PC-3 (cell line): ENCODE measurements around the gene CSK. TPM values are rescaled to one million over a fixed set of nuclear protein-coding genes. Genes with fewer than 3 reads are reported as not detected.
A peak's percentile ranks its signal among the peaks of the same experiment; 100 is the strongest.

Experiments
- ATAC-seq: fragments of 200-7000 bp; cut with Tn5 transposase; 2 replicates; pipeline ENCODE4 v1.9.1; 2020; ENCODE audit warnings: mild to moderate bottlenecking, moderate library complexity
- BruUV-seq: library from RNA; stranded (reverse); fragments of 400-500 nt; replicated peaks from 2 replicates; lab custom pipeline; 2021; lab: Mats Ljungman, UMichigan
- CTCF ChIA-PET: fragments of 300-600 bp; sonication (Branson Sonifier 250); formaldehyde crosslinking; loops from one replicate; lab custom pipeline; 2022; ENCODE audit warnings: antibody characterized with exemption; lab: Charles Lee
- POLR2A ChIA-PET: fragments of 300-600 bp; sonication (Branson Sonifier 250); formaldehyde crosslinking; loops from one replicate; lab custom pipeline; 2022; ENCODE audit warnings: antibody characterized with exemption; ENCODE audit not compliant: unreplicated experiment; lab: Charles Lee
- DNase-seq: peaks from one replicate; pipeline ENCODE4 v3.0.0-alpha.2; 2015
- H2AFZ ChIP-seq: fragments of 300-600 bp; sonication (generic); 2 replicates; pipeline ENCODE4 v1.6.0; 2016; ENCODE audit warnings: antibody characterized with exemption, low read length
- H3F3A ChIP-seq: fragments of 300-600 bp; sonication (generic); one replicate; pipeline ENCODE4 v1.6.0; 2017; ENCODE audit warnings: antibody characterized with exemption, low read length, control low read depth, mild to moderate bottlenecking; ENCODE audit not compliant: unreplicated experiment
- H3K27ac ChIP-seq: fragments of 300-600 bp; sonication (generic); 2 replicates; pipeline ENCODE4 v1.5.1; 2016; ENCODE audit warnings: mild to moderate bottlenecking, low read length
- H3K27me3 ChIP-seq: fragments of 300-600 bp; sonication (generic); 2 replicates; pipeline ENCODE4 v1.6.1; 2016; ENCODE audit warnings: low read length, mixed read lengths
- H3K36me3 ChIP-seq: fragments of 300-600 bp; sonication (generic); 2 replicates; pipeline ENCODE4 v1.6.1; 2016; ENCODE audit warnings: low read depth, mixed run types, low read length, mixed read lengths
- H3K4me1 ChIP-seq: fragments of 300-600 bp; sonication (generic); 2 replicates; pipeline ENCODE4 v1.5.1; 2016; ENCODE audit warnings: low read length; ENCODE audit not compliant: insufficient read depth
- H3K4me2 ChIP-seq: fragments of 300-600 bp; sonication (generic); 2 replicates; pipeline ENCODE4 v1.6.0; 2016; ENCODE audit warnings: low read length
- H3K4me3 ChIP-seq: fragments of 300-600 bp; sonication (generic); 2 replicates; pipeline ENCODE4 v1.5.1; 2016; ENCODE audit warnings: mild to moderate bottlenecking, low read length, mixed read lengths
- H3K79me2 ChIP-seq: fragments of 300-600 bp; sonication (generic); 2 replicates; pipeline ENCODE4 v1.6.1; 2017; ENCODE audit warnings: low read length, mixed read lengths
- H3K9ac ChIP-seq: fragments of 300-600 bp; sonication (generic); 2 replicates; pipeline ENCODE4 v1.6.0; 2016; ENCODE audit warnings: mild to moderate bottlenecking, low read length
- H3K9me2 ChIP-seq: fragments of 300-600 bp; sonication (generic); replicated peaks from 2 replicates; pipeline ENCODE4 v1.6.1; 2016; ENCODE audit warnings: mixed run types, low read length, mixed read lengths
- H3K9me3 ChIP-seq: fragments of 300-600 bp; sonication (generic); 2 replicates; pipeline ENCODE4 v1.6.1; 2016; ENCODE audit warnings: low read length, mixed read lengths
- H4K20me1 ChIP-seq: fragments of 300-600 bp; sonication (generic); 2 replicates; pipeline ENCODE4 v1.6.1; 2016; ENCODE audit warnings: low read length, mixed read lengths
- EZH2 ChIP-seq: fragments of 300-600 bp; sonication (generic); IDR thresholded peaks from one replicate; pipeline ENCODE4 v1.6.1; 2017; ENCODE audit warnings: antibody characterized with exemption, mild to moderate bottlenecking, low read length; ENCODE audit not compliant: unreplicated experiment
- EZH2phosphoT487 ChIP-seq: fragments of 300-600 bp; sonication (generic); IDR thresholded peaks from 2 replicates; pipeline ENCODE4 v1.6.1; 2018; ENCODE audit warnings: mild to moderate bottlenecking, antibody characterized with exemption, low read length, borderline replicate concordance
- intact Hi-C: fragments of 100-400 bp; cut with micrococcal nuclease; formaldehyde crosslinking; loops from 2 replicates; pipeline ENCODE4 v1.9.0; 2023
- total RNA-seq: library from RNA; depleted of rRNA; stranded (reverse); fragments of >200 nt; gene quantifications from 2 replicates; pipeline ENCODE4 v1.2.3, GENCODE V29; 2014
- TF ChIP-seq, protein P1 (sequence below): fragments of 300-600 bp; sonication (generic); conservative IDR thresholded peaks from 2 replicates; pipeline ENCODE4 v1.5.1; 2017; ENCODE audit warnings: antibody characterized with exemption, low read depth, mild to moderate bottlenecking, low read length

Gene CSK
- total RNA-seq, 1 experiment from 2014 or later, result 38.0 TPM

DNA sequence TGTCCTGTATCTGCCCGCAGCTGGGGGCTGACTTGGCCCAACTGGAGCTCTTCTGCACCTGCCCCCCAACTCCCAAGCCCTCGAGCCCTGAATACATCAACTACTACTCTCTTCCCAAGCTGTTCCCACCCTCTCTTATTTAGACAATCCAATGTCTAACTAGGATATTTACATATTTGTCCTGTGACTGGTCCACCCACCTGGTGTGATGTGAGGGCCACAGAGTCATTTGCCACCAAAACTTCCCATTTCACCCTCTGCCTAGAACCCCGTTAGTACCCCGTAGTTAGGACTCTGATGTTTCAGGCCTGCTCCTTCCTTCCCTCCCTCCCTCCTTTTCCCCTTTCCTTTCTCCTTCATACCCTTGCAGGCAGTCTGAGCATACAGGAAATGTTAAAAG lies 50.9 kb downstream of the CSK start:
- TF ChIP-seq EZH2 (no peak), EZH2phosphoT487 (no peak)
- TF ChIP-seq, protein P1, sequence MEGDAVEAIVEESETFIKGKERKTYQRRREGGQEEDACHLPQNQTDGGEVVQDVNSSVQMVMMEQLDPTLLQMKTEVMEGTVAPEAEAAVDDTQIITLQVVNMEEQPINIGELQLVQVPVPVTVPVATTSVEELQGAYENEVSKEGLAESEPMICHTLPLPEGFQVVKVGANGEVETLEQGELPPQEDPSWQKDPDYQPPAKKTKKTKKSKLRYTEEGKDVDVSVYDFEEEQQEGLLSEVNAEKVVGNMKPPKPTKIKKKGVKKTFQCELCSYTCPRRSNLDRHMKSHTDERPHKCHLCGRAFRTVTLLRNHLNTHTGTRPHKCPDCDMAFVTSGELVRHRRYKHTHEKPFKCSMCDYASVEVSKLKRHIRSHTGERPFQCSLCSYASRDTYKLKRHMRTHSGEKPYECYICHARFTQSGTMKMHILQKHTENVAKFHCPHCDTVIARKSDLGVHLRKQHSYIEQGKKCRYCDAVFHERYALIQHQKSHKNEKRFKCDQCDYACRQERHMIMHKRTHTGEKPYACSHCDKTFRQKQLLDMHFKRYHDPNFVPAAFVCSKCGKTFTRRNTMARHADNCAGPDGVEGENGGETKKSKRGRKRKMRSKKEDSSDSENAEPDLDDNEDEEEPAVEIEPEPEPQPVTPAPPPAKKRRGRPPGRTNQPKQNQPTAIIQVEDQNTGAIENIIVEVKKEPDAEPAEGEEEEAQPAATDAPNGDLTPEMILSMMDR, result no peak
- no peak overlapping the region for H3K27ac ChIP-seq
- no peaks in the 10 kb centered on the region for H3K27me3 ChIP-seq
- H3K4me2 ChIP-seq, result no peak overlapping the region
- DNase-seq (no peak), ATAC-seq (no peak)
- BruUV-seq, result no TSS peak
- H3K4me3 ChIP-seq, result no peak overlapping the region
- no peak overlapping the region for H2AFZ ChIP-seq
- H3K9me2 ChIP-seq, result no peaks in the 10 kb centered on the region
- H3K9ac ChIP-seq, result no peak overlapping the region
- ChIA-PET CTCF (no interaction called here), POLR2A (no interaction called here)
- H4K20me1 ChIP-seq, result no peaks in the 10 kb centered on the region
- H3F3A ChIP-seq, result no peaks in the 10 kb centered on the region
- no peaks in the 10 kb centered on the region for H3K79me2 ChIP-seq
- H3K36me3 ChIP-seq, result no peaks in the 10 kb centered on the region
- peaks cover 20% of the 10 kb centered on the region for H3K4me1 ChIP-seq
- intact Hi-C loops, result no loop called here
- H3K9me3 ChIP-seq, result no peaks in the 10 kb centered on the region

DNA sequence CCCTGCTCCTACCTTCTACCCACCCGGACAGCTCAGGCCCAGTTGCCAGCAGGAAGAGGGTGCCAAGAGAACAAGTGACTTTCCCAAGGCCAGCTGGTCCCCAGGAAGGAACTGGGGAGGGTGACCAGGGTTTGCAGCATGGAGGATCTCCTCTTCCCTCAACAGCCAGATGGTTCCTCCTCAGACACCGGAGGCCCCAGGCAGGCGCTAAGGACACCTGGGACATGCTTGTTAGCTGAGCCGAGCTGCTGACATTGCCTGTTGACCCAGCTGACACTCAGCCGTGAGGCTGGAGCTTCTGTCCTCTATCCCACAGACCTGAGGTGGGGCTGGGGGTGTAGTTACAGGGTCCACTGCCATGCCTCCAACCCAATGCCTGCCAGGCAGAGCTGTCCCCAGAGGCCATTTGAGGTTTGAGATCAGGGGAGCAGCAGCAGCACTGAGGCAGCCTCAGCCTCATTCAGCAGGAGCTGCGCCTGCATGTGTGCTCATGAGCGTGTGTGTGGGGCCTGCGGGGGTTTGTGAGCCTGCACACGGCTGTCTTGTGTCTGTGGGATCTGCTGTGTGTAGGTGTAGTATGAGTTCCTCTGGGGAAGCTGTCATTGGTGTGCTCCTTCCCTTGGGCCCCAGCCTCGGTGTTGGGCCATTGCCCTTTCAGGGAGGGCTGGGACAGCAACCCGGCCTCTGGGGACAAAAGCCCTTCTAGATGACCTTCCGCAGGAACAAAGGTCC lies 51.7 kb downstream of the CSK start:
- H3K9me3 ChIP-seq, result no peaks in the 10 kb centered on the region
- no peak for TF ChIP-seq EZH2
- TF ChIP-seq, protein P1, result no peak
- no peak for TF ChIP-seq EZH2phosphoT487
- H3K36me3 ChIP-seq, result no peaks in the 10 kb centered on the region
- no peak overlapping the region for H3K4me2 ChIP-seq
- ChIA-PET CTCF (no interaction called here), POLR2A (no interaction called here)
- H3K79me2 ChIP-seq, result no peaks in the 10 kb centered on the region
- H3K27ac ChIP-seq, result no peak overlapping the region
- no peaks in the 10 kb centered on the region for H3F3A ChIP-seq
- ATAC-seq, result no peak
- no peak overlapping the region for H3K9ac ChIP-seq
- no peaks in the 10 kb centered on the region for H3K9me2 ChIP-seq
- H3K27me3 ChIP-seq, result no peaks in the 10 kb centered on the region
- intact Hi-C loops, result no loop called here
- H4K20me1 ChIP-seq, result no peaks in the 10 kb centered on the region
- DNase-seq, result no peak
- no peak overlapping the region for H3K4me3 ChIP-seq
- BruUV-seq, result no TSS peak
- H3K4me1 ChIP-seq, result peaks cover 13% of the 10 kb centered on the region
- no peak overlapping the region for H2AFZ ChIP-seq

DNA sequence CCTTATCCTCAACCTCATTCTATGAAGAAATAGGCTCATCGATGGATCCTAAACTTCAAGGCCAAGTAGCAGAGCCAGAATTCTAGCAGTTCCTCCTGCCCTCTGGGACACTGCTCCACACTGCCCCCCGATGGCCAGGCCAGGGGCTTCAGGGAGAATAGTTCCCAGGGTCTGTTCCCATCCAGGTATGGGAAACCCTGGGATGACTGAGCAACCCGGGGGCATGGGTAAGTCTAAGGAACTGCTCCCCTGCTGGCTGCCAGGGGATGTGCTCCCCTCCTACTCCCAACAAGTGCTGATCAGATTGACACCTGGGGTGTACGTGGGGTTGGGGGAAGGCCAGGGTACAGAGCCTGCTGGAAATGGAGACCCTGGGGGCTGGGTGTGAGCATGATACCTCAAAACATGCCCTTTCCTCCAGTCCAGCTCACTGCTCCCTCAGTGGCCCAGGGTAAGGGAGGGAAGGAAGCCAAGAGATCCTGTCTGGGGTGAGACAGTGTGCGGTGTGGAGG lies 53.5 kb downstream of the CSK start:
- H3K27ac ChIP-seq, result no peak overlapping the region
- intact Hi-C loops, result loop anchor here (1.0 kb wide), 2 partner anchors 55 to 64 kb away; no protein-coding TSS in a partner anchor
- H3K9me2 ChIP-seq, result no peaks in the 10 kb centered on the region
- TF ChIP-seq, protein P1, result peak; percentile 96
- no peak for TF ChIP-seq EZH2phosphoT487
- H3K9me3 ChIP-seq, result no peaks in the 10 kb centered on the region
- no peaks in the 10 kb centered on the region for H3F3A ChIP-seq
- no peak overlapping the region for H3K4me3 ChIP-seq
- DNase-seq, result peak; percentile 88
- no peaks in the 10 kb centered on the region for H3K79me2 ChIP-seq
- no peaks in the 10 kb centered on the region for H3K27me3 ChIP-seq
- ChIA-PET CTCF (no interaction called here), POLR2A (no interaction called here)
- H3K36me3 ChIP-seq, result no peaks in the 10 kb centered on the region
- no peak overlapping the region for H3K9ac ChIP-seq
- no peak overlapping the region for H3K4me2 ChIP-seq
- ATAC-seq, result peak; percentile 94
- no peaks in the 10 kb centered on the region for H4K20me1 ChIP-seq
- no peaks in the 10 kb centered on the region for H3K4me1 ChIP-seq
- no peak overlapping the region for H2AFZ ChIP-seq
- no TSS peak for BruUV-seq
